Activated CD8-positive, alpha-beta memory T cell treated with anti-CD3 and anti-CD28 coated beads, Interleukin-2, amount 50 U/mL, for 24 hours (primary cell): Measurements from ENCODE around the gene LRRC27.
A peak's percentile ranks its signal among the peaks of the same experiment; 100 is the strongest.
"Not testable (repeated sequence)": the region's sequence is repeated elsewhere in the genome, so short reads cannot be mapped to it uniquely, and the experiment has no call there.

ENCODE experiments used
- DNase-seq: peaks from one replicate; pipeline ENCODE4 v3.0.0-alpha.2; 2020; ENCODE audit errors: extremely low read depth

The LRRC27 gene

DNA sequence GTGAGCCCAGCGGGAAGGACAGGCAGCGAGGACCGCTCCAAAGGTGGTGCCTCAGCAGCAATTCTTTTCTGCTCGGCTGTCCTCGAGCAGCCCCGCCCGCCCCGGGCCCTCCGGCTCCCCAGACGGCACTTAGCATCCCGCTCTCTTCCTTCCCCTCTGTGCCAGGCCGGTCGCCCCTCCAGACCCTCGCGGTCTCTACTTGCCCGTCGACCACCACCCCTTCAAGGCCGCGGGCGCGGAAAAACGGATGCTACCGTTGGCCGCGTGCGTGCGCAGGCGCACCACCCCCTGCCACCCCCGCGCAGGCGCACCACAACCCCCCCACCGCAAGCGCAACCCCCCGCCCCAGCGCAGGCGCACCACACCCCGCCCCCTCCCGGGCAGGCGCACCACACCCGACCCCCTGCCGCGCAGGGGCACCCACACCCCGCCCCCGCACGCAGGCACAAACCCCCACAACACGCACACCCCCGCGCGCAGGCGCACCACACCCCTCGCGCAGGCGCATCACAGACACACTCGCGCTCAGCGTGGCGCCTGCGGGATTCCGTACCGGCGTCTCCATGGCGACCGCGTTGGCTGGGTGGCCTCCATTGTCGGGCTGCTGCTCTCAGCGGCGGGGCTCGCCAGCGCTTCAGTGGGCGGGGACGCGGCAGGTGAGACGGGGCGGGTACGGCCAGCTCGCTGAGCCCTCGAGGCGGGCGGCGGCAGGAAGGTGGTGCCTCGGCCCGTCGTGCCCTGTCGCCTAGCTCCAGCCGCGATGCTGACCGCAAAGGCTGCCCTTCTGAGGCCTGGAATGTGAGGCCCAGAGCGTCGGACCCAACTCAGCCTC is at the start of gene LRRC27:
LRRC27 (plus strand) TSS at position 593 of the 832 bp plus-strand sequence. CDS start 1,332 bp downstream, outside the sequence.
- peak; percentile 95 for DNase-seq

DNA sequence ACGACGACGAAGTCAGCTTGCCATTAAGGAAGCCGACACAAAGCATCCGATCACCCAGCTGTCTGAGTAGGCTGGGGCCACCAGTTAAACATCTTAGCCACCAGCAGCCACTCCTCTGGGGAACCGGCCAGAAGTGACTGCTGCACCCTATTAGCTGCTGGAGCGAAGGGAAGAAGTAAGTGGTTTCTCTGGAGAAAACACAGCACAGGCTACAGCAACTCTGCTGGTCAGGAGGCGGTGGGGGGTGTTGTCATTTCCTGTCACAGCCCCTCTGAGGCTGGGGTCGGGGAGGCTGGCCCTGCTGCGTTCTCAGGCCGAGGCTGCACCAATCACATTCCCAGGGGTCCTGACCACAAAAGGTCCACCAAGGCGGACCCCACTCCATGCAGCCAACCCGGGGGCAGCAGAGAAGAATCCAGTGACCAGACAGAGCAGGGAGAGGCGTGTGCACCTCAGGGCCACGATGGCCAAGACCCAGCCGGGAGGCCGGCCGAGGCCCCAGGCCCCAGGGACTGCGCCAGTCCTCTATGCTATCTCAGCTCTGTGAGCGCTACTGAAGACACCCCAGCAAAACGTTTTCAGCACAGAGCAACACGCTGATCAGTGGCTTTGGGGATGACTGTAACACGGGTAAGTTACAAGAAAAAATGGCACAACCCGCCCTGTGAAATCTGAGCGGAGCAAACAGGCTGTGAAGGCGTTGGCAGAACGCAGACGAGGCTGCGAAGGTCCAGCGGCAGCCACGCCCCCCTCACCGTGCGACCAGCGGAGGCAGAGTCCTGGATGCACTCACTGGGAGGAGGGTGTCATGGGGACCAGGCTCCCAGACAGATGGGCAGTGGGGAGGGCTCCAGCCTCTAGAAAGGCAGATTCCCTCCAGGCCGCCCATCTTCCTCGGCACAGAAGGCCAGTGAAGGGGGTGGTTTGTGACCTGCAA is 49.1 kb upstream of the LRRC27 start:
- no peak for DNase-seq

GRCh38 chr10:132283604-132284382 is 48.2 kb upstream of the LRRC27 start:
- DNase-seq = no peak

GRCh38 chr10:132289439-132289838 is 42.6 kb upstream of the LRRC27 start:
- DNase-seq = no peak

- no peak for DNase-seq
These were observed 41.4 kb upstream of the LRRC27 start for GRCh38 chr10:132290631-132291030.

DNA sequence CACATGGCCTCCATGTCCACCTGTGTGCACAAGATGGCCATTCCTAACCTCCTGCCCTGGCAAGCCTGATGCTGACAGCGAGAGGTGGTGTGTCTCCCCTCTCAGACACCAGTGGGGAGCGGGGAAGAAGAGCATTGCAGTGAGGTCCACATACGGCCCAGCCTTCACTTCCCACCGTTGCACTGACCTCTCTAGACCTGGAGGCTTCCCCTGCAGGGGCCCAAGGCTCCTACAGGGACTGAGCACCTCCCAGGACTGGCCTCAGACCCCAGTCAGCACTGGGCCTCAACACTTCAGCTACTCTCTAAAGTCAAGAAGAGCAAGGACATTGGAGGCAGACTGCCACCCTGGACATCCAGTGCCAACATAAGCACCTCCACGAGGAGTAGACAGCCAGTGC is 40.2 kb upstream of the LRRC27 start:
- DNase-seq = no peak

DNA sequence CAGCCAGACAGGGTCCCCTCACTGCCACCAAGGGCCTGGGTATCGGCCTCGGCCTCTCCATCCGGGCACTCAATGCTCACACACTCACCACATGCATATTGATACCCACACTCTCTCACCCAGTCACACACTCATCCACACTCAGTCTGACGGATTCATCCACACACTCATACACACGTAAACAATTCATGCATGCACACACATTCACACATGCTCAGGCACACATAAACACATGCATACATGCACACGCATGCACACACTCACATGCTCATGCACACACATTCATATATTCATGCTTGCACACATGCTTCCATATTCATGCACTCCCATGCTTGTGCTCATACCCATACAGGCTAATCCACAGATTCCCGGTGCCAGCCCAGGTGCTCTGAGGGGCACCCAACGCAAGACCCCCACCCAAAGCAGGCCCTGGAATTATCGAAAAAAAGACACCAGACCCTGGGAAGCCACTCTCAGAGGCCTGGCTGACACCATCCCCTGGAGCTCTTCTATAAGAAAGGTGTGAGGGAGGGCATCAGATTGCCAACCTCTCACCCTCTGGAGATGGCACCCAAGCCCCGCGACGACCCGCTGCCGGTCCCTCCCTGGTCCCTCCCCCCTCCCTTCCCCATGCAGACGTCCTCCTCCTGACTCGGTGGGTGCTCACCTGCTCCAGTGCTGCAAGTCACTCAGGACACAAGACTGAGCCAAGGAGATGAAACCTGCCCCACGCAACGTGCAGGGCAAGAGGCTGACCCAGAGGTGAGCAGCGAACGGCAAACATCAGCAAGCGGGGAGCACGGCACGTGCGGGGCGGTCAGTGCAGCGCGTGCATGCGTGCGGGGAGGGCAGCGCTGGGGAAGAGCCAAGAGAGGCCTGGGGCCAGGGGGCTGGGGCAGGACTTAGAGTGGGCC is 39.4 kb upstream of the LRRC27 start:
- no peak for DNase-seq

- DNase-seq = no peak
These were observed 38.7 kb upstream of the LRRC27 start for GRCh38 chr10:132293201-132293812.

GRCh38 chr10:132293813-132294520 is 38.0 kb upstream of the LRRC27 start:
- no peak for DNase-seq

DNA sequence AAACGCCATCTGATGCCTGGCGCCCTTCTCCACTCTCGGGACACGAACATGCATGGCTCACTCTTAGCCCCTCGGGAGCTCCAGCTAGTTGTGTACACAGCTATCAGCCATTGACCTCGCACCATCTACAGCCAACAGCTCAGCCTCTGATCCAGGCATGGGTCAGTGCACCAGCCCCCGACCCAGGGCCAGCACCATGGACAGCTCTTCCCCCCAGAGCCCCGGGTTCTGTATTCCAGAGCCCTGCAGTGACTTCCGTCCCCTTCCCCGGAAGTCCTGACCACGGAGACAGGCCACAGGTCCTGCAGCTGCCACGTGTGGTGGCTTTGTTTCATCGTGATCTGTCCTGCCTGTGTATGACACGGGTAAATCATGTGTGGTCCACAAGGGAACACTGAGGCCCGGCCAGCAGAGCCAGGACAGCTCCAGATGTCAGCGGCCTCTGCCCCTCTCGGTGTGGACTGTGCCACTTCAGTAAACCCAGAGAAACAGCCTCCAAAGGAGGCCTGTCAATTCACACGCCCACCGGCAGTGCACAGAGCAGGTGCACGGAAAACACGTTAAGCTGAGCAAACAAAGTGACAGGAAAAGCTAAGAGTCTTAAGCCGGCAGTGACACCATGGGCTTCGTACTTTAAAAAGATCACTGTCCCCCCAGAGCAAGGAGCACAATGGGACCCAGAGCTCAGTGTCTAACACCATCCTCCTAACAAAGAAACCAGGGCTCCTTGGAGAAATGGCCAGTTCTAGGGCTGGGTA is 37.3 kb upstream of the LRRC27 start:
- no peak for DNase-seq

DNA sequence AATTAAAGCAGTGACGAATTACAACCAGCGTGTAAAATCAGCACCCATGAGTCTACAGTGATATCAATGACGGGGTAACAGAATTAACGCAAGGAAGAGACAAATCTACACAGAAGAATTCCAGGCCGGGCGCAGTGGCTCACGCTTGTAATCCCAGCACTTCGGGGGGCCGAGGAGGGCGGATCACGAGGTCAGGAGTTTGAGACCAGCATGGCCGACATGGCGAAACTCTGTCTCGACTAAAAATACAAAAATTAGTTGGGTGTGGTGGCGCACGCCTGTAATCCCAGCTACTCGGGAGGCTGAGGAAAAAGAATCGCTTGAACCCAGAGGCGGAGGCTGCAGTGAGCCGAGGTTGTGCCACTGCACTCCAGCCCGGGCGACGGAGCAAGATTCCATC is 36.5 kb upstream of the LRRC27 start:
- not testable (repeated sequence) for DNase-seq

DNA sequence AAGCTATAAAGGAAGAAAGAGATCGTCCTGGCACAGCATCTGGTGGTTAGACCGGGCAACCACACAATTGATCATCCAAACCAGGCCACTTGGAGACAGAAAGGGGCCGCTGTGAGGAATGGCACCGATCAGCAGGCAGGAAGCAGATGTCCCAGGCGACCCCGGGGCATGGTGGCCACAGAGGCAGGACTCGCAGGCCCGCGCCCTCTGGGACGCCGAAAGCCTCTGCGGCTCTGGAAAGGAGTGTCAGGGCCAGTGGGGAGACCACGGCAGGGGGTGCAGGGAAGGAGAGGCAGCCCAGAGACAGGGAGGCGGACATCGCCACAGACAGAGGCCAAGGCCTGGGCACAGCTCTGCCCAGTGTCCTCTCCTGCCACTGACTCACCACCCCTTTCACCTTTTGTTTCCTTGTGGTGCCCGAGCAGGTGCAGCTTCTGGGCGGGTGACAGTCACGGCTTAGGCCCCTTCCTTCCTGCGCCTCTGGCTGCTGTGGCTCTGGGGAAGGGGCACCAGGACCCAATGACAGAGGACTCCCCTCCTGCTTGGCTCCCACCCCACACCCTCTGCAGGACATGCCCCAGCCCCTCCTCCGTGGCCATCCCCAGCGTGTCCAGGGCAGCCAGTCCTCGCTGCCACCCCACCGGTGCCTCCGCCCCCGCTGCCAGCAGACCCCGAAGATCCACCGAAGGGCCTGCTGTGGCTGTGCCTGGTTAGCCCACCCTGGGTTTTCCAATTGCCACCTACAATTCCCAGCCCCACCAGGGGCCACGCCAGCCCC is 35.1 kb upstream of the LRRC27 start:
- DNase-seq = no peak

DNA sequence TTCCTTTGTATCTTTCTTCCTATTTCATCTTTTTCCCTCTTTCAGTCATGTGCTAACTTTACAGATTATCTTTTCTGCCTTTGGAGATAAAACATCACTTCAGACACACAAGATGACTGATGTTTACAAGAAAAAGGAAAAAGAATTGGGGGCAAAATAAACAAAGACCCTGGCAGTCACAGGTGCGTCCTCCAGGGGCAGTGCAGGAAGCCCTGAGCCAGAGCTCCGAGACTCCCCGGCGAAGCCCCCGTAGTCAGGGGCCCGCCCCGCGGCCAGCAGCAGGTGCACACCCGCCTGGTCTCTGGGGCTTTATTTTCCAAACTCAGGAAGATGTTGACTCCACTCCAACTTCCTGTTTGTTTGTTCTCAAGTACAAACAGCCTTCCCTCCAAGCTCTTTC is 34.5 kb upstream of the LRRC27 start:
- no peak for DNase-seq

DNA sequence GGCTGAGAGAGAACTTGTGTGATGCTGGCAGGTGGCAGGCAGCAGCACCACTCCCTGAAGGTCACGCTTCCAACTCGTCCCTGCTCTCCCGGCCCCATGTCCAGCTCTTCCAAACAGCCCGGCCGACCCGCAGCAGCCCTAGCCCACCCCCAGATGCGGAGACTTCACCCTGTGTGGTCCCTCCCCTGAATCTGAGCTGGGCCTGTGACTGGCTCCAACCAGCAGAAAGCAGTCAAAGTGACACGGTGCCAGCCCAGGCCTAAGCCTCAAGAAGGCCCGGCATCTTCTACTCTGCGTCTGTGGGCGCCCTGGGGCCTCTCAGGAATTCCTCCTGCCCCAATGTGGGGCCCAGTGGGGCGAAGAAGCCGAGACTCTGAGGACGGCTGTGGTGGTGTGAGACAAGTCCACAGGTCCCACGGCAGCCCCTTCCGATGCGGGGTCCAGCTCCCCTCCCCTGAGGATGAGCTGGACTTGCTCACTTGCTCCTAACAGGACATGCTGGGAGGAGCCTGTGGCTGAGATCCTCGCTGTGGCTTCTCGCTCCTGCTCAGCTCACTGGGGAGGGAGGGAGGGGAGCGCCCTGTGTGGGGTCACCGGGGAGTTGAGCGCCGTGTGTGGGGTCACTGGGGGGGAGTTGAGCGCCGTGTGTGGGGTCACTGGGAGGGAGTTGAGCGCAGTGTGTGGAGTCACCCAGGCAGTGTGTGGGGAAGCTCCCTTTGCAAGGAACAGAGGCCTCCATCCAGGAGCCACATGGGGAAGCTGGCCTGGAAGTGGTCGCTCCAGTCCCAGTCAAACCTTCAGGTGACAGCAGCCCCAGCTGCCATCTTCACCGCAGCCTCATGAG is 33.7 kb upstream of the LRRC27 start:
- no peak for DNase-seq

GRCh38 chr10:132299371-132300336 is 32.3 kb upstream of the LRRC27 start:
- DNase-seq = no peak

DNA sequence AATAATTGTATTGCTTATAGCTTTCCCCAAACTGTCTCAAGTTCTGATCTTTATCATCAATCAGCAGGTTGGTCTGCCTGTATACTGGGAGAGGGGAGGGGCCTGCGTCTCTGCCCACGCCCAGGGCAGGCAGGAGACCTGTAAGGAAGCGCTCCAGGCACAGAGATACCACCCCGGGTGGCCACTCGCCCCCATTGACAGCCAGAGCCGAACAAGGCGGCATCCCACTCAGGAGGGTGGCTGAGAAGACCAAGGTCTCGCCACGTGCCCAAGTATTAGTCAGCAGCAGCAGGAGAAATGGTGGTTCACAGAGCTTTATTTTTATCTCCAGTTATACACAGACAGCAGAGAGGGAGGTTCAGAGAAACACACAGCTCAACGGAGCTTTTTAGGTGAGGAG is 31.4 kb upstream of the LRRC27 start:
- no peak for DNase-seq
